GM19438 (cell line): ENCODE measurements around the gene SH3BP2.

ENCODE experiments used
- ATAC-seq: cut with Tn5 transposase; IDR thresholded peaks from one replicate; pipeline ENCODE4 v1.9.1; 2021; ENCODE audit warnings: low read depth; ENCODE audit not compliant: unreplicated experiment

Gene SH3BP2

GRCh38 chr4:2802618-2803531 is 10.0 kb downstream of the SH3BP2 start:
- ATAC-seq: no peak

- no peak for ATAC-seq
Observed at GRCh38 chr4:2803624-2804448, 11.0 kb downstream of the SH3BP2 start.

- ATAC-seq: no peak
Observed at GRCh38 chr4:2804449-2804972, 11.6 kb downstream of the SH3BP2 start.

- no peak for ATAC-seq
Observed at GRCh38 chr4:2804973-2805501, 12.2 kb downstream of the SH3BP2 start.

- ATAC-seq: no peak
Observed at GRCh38 chr4:2805712-2806389, 13.0 kb downstream of the SH3BP2 start.

GRCh38 chr4:2806390-2807355 is 13.8 kb downstream of the SH3BP2 start:
- ATAC-seq: no peak

- ATAC-seq: no peak
Observed at GRCh38 chr4:2807571-2807970, 14.7 kb downstream of the SH3BP2 start.

- no peak for ATAC-seq
Observed at GRCh38 chr4:2808001-2808400, 15.1 kb downstream of the SH3BP2 start.

- no peak for ATAC-seq
Observed at GRCh38 chr4:2809610-2810180, 16.8 kb downstream of the SH3BP2 start.

GRCh38 chr4:2810388-2810787 is 17.5 kb downstream of the SH3BP2 start:
- ATAC-seq: no peak

GRCh38 chr4:2811830-2812611 is 19.1 kb downstream of the SH3BP2 start:
- peak; percentile 77 for ATAC-seq

- peak; percentile 21 for ATAC-seq
Observed at GRCh38 chr4:2812612-2813354, 19.9 kb downstream of the SH3BP2 start.

GRCh38 chr4:2813446-2814405 is 20.8 kb downstream of the SH3BP2 start:
- ATAC-seq: no peak

- ATAC-seq: no peak
Observed at GRCh38 chr4:2814627-2815270, 21.9 kb downstream of the SH3BP2 start.

- ATAC-seq: no peak
Observed at GRCh38 chr4:2816401-2816954, 23.6 kb downstream of the SH3BP2 start.

GRCh38 chr4:2817137-2817536 is 24.3 kb downstream of the SH3BP2 start:
- no peak for ATAC-seq
